GM21381 (cell line): ENCODE measurements around the gene CENPM.

Source experiments
- ATAC-seq: cut with Tn5 transposase; IDR thresholded peaks from one replicate; pipeline ENCODE4 v1.9.1; 2021; ENCODE audit warnings: mild to moderate bottlenecking, moderate library complexity; ENCODE audit not compliant: unreplicated experiment

The CENPM gene

GRCh38 chr22:41946629-41947423 lies at the start of gene CENPM:
Gene CENPM (minus strand): TSS chr22:41947152. CDS start chr22:41947076, 76 bp downstream.
- ATAC-seq, result peak; percentile 80

GRCh38 chr22:41995211-41995610 lies 48.3 kb upstream of the CENPM start:
- ATAC-seq, result no peak

GRCh38 chr22:41992496-41992895 lies 45.5 kb upstream of the CENPM start:
- ATAC-seq, result no peak

GRCh38 chr22:41991111-41991510 lies 44.2 kb upstream of the CENPM start:
- no peak for ATAC-seq

- no peak for ATAC-seq
Measured at GRCh38 chr22:41989246-41989645, 42.3 kb upstream of the CENPM start.

- ATAC-seq, result no peak
Measured at GRCh38 chr22:41987276-41987675, 40.3 kb upstream of the CENPM start.

GRCh38 chr22:41983513-41984405 lies 36.8 kb upstream of the CENPM start:
- ATAC-seq, result no peak

- ATAC-seq, result no peak
Measured at GRCh38 chr22:41982865-41983264, 35.9 kb upstream of the CENPM start.

GRCh38 chr22:41979423-41980250 lies 32.7 kb upstream of the CENPM start:
- no peak for ATAC-seq

- no peak for ATAC-seq
Measured at GRCh38 chr22:41978732-41979131, 31.8 kb upstream of the CENPM start.

- ATAC-seq, result no peak
Measured at GRCh38 chr22:41976961-41977566, 30.1 kb upstream of the CENPM start.

- ATAC-seq, result no peak
Measured at GRCh38 chr22:41976070-41976901, 29.3 kb upstream of the CENPM start.

- ATAC-seq, result no peak
Measured at GRCh38 chr22:41975299-41976069, 28.5 kb upstream of the CENPM start.

GRCh38 chr22:41974691-41975290 lies 27.8 kb upstream of the CENPM start:
- ATAC-seq, result no peak

- no peak for ATAC-seq
Measured at GRCh38 chr22:41971431-41971830, 24.5 kb upstream of the CENPM start.

- no peak for ATAC-seq
Measured at GRCh38 chr22:41970601-41971000, 23.6 kb upstream of the CENPM start.

- ATAC-seq, result no peak
Measured at GRCh38 chr22:41969110-41969646, 22.2 kb upstream of the CENPM start, which contains the start of gene SEPTIN3. Gene SEPTIN3 (plus strand): TSS chr22:41969443. CDS start chr22:41971493, 2,050 bp downstream.

GRCh38 chr22:41968601-41969000 lies 21.6 kb upstream of the CENPM start:
- ATAC-seq, result no peak
